ENCODE data around the gene CCDC33. TPM values are rescaled to one million over a fixed set of nuclear protein-coding genes. Genes with fewer than 3 reads are reported as not detected.

Gene CCDC33
- total RNA-seq, 2 experiments from 2014 or later: not detected

DNA sequence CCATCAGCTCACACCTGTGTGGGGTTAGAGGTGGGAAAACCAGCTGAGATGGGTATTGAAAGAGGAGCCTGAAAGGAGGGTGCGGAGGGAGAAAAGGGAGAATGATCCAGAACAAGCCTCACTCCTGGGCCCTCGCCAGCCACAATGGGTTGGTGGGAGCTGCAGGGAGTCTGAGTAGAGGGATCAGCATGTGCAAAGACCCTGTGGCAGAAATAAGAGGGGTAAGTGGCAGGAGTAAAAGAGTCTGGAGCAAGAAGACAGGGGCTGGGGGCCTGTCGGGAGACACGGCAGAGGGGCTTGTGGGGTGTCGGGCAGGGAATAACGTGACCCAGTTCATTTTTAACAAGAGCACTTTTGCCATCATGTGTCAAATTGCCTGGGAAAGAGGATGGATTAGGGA is 34.0 kb downstream of the CCDC33 start:
- CTCF ChIA-PET: no interaction called here
- peak overlapping the region; percentile 5 for H3K27ac Mint-ChIP-seq
- peaks cover 21% of the 10 kb centered on the region for H3K27me3 Mint-ChIP-seq (ENCODE audit: low read depth)
- DNase-seq: no peak
- H3K4me3 Mint-ChIP-seq: no peak overlapping the region
- H3K9me3 Mint-ChIP-seq: no peaks in the 10 kb centered on the region
- H3K36me3 Mint-ChIP-seq (ENCODE audit: low read depth): no peaks in the 10 kb centered on the region
- intact Hi-C loops (cut with micrococcal nuclease): no loop called here
- H3K4me1 Mint-ChIP-seq (ENCODE audit: low read depth): no peaks in the 10 kb centered on the region

GRCh38 chr15:74270854-74271520 is 34.9 kb downstream of the CCDC33 start:
- intact Hi-C loops (cut with micrococcal nuclease): no loop called here
- peaks cover 21% of the 10 kb centered on the region for H3K27me3 Mint-ChIP-seq (ENCODE audit: low read depth)
- CTCF ChIA-PET: no interaction called here
- H3K4me3 Mint-ChIP-seq: no peak overlapping the region
- no peak for DNase-seq
- H3K27ac Mint-ChIP-seq: no peak overlapping the region
- no peaks in the 10 kb centered on the region for H3K4me1 Mint-ChIP-seq (ENCODE audit: low read depth)
- no peaks in the 10 kb centered on the region for H3K36me3 Mint-ChIP-seq (ENCODE audit: low read depth)
- H3K9me3 Mint-ChIP-seq: no peaks in the 10 kb centered on the region

GRCh38 chr15:74272812-74273211 is 36.7 kb downstream of the CCDC33 start:
- Mint-ChIP-seq H3K36me3 (ENCODE audit: low read depth) (no peaks in the 10 kb centered on the region), H3K4me3 (no peak overlapping the region), H3K4me1 (ENCODE audit: low read depth) (no peaks in the 10 kb centered on the region), H3K27ac (no peak overlapping the region), H3K9me3 (no peaks in the 10 kb centered on the region), H3K27me3 (ENCODE audit: low read depth) (peaks cover 18% of the 10 kb centered on the region)
- CTCF ChIA-PET: no interaction called here
- intact Hi-C loops (cut with micrococcal nuclease): no loop called here
- DNase-seq: no peak

GRCh38 chr15:74274470-74275038 is 38.4 kb downstream of the CCDC33 start:
- CTCF ChIA-PET: no interaction called here
- Mint-ChIP-seq H3K9me3 (no peaks in the 10 kb centered on the region), H3K4me3 (no peak overlapping the region), H3K4me1 (ENCODE audit: low read depth) (no peaks in the 10 kb centered on the region), H3K27me3 (ENCODE audit: low read depth) (peaks cover 11% of the 10 kb centered on the region), H3K36me3 (ENCODE audit: low read depth) (no peaks in the 10 kb centered on the region), H3K27ac (no peak overlapping the region)
- DNase-seq: no peak
- intact Hi-C loops (cut with micrococcal nuclease): no loop called here

GRCh38 chr15:74275957-74276356 is 39.8 kb downstream of the CCDC33 start:
- DNase-seq: no peak
- intact Hi-C loops (cut with micrococcal nuclease): no loop called here
- no peaks in the 10 kb centered on the region for H3K36me3 Mint-ChIP-seq (ENCODE audit: low read depth)
- no peaks in the 10 kb centered on the region for H3K4me1 Mint-ChIP-seq (ENCODE audit: low read depth)
- H3K9me3 Mint-ChIP-seq: no peaks in the 10 kb centered on the region
- CTCF ChIA-PET: no interaction called here
- peaks cover 4% of the 10 kb centered on the region for H3K27me3 Mint-ChIP-seq (ENCODE audit: low read depth)
- no peak overlapping the region for H3K4me3 Mint-ChIP-seq
- no peak overlapping the region for H3K27ac Mint-ChIP-seq

DNA sequence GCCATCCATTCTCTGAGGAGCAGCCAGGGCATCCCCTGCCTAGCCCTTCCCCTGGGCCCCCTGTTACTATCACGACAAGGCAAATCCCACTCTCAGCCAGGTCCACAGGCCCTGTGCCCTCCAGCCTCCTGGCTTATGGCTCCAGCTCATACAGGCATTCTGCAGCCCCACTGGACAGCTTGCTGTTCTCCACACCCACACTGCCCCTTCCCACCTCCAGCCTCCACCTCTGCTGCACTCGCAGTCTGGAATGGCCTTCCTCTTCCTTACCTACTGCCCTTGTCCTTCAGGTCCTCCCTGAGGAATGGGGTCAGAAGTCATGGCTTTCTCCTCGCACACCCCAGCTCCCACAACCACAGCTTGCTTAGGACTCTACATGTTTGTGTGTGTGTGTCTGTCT is 40.4 kb downstream of the CCDC33 start:
- H3K27me3 Mint-ChIP-seq (ENCODE audit: low read depth): peaks cover 4% of the 10 kb centered on the region
- CTCF ChIA-PET: no interaction called here
- no peaks in the 10 kb centered on the region for H3K9me3 Mint-ChIP-seq
- no peak overlapping the region for H3K4me3 Mint-ChIP-seq
- intact Hi-C loops (cut with micrococcal nuclease): no loop called here
- no peaks in the 10 kb centered on the region for H3K4me1 Mint-ChIP-seq (ENCODE audit: low read depth)
- H3K36me3 Mint-ChIP-seq (ENCODE audit: low read depth): no peaks in the 10 kb centered on the region
- DNase-seq: no peak
- H3K27ac Mint-ChIP-seq: no peak overlapping the region

GRCh38 chr15:74277242-74277810 is 41.2 kb downstream of the CCDC33 start:
- no peak for DNase-seq
- no peaks in the 10 kb centered on the region for H3K36me3 Mint-ChIP-seq (ENCODE audit: low read depth)
- no peaks in the 10 kb centered on the region for H3K4me1 Mint-ChIP-seq (ENCODE audit: low read depth)
- intact Hi-C loops (cut with micrococcal nuclease): no loop called here
- H3K27ac Mint-ChIP-seq: no peak overlapping the region
- H3K9me3 Mint-ChIP-seq: no peaks in the 10 kb centered on the region
- peaks cover 2% of the 10 kb centered on the region for H3K27me3 Mint-ChIP-seq (ENCODE audit: low read depth)
- no peak overlapping the region for H3K4me3 Mint-ChIP-seq
- CTCF ChIA-PET: no interaction called here

DNA sequence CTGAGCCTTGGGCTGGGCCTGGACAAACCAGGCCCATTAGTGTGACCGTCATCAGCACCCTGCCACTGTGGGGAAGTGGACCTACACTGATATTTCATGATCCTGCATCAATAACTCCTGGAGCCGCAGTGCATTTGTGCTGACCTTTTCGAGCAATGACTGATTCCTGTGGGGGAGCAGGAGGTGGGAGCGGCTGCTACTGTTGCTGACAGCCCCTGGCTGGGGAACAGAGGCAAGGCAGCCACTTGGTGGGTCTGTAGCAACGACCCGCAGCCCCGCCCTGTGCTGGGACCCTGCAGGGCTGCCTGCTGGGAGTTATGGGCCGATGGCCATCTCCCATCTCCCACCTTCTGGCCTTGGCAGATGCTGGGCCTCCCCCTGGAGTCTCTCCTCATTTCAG is 42.1 kb downstream of the CCDC33 start:
- Mint-ChIP-seq H3K9me3 (no peaks in the 10 kb centered on the region), H3K4me3 (no peak overlapping the region), H3K27me3 (ENCODE audit: low read depth) (no peaks in the 10 kb centered on the region), H3K27ac (no peak overlapping the region), H3K36me3 (ENCODE audit: low read depth) (no peaks in the 10 kb centered on the region), H3K4me1 (ENCODE audit: low read depth) (no peaks in the 10 kb centered on the region)
- intact Hi-C loops (cut with micrococcal nuclease): no loop called here
- CTCF ChIA-PET: no interaction called here
- DNase-seq: no peak

- no peaks in the 10 kb centered on the region for H3K4me1 Mint-ChIP-seq (ENCODE audit: low read depth)
- CTCF ChIA-PET: no interaction called here
- H3K36me3 Mint-ChIP-seq (ENCODE audit: low read depth): no peaks in the 10 kb centered on the region
- no peak overlapping the region for H3K27ac Mint-ChIP-seq
- H3K27me3 Mint-ChIP-seq (ENCODE audit: low read depth): no peaks in the 10 kb centered on the region
- H3K9me3 Mint-ChIP-seq: no peaks in the 10 kb centered on the region
- DNase-seq: no peak
- intact Hi-C loops (cut with micrococcal nuclease): no loop called here
- no peak overlapping the region for H3K4me3 Mint-ChIP-seq
Measured at GRCh38 chr15:74281147-74282133, 45.3 kb downstream of the CCDC33 start.

DNA sequence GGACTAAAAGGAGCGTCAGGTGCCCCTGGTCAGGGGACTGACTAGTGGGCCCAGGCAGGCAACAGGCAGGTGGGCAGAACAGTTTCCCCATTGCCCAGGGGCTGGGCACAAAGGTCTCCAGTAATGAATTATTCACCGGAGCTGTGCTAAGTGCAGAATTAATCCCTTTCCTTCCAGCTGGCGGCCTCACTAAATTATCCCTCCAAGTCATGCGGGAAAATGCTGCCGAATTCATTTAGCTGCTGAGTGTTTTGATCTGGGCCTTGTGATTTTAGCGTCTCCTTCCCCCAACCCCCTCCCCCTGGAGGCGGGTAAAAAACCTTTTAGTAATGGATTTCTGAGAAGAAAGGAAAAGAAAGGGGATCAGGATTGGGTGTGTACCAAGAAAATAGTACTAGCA is 47.2 kb downstream of the CCDC33 start:
- Mint-ChIP-seq H3K27me3 (ENCODE audit: low read depth) (peaks cover 2% of the 10 kb centered on the region), H3K4me3 (no peak overlapping the region), H3K27ac (no peak overlapping the region), H3K4me1 (ENCODE audit: low read depth) (no peaks in the 10 kb centered on the region), H3K36me3 (ENCODE audit: low read depth) (no peaks in the 10 kb centered on the region), H3K9me3 (no peaks in the 10 kb centered on the region)
- CTCF ChIA-PET: interaction anchor here (0.6 kb wide), 1 partner anchor 25 kb away, joined by 3 read pairs; no protein-coding TSS in a partner anchor
- DNase-seq: no peak
- intact Hi-C loops (cut with micrococcal nuclease): no loop called here

DNA sequence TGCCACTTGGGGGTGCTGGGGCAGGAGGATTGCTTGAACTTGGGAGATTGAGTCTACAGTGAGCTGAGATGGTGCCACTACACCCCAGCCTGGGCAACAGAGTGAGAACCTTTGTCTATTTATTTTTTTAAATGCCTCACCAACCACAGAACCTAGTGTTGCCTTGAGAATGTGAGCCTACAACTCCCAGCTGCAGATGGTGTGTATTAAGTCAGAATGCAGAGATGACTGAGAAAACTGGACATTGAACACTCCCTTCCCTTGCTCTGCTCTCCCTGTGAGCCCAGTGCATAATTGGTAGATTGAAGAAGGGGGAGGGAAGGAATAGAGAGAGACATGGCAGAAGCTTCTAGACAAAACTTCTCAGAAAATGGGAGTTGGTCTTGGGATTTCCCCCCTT is 53.5 kb downstream of the CCDC33 start:
- no peak overlapping the region for H3K27ac Mint-ChIP-seq
- H3K27me3 Mint-ChIP-seq (ENCODE audit: low read depth): peaks cover 21% of the 10 kb centered on the region

DNA sequence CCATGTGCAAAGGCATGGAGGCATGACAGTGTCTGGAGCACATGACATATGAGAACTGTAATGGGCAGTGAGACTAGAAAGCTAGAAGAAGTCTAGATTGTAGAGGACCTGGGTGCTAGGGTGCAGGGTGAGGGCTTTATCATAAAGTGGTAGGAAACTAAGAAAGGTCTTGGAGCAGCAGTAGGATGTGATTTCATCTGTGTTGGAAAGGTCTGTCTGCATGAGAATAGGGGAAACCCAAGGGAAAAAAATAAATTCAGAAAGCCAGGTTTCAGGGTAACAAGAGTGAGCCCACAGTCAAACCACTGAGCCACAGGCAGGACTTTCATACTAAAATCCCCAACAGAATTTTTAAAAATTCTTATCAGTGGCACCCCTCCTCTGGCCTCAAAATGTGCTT is 54.5 kb downstream of the CCDC33 start:
- H3K36me3 Mint-ChIP-seq (ENCODE audit: low read depth): no peaks in the 10 kb centered on the region
- CTCF ChIA-PET: interaction anchor here (0.6 kb wide), 1 partner anchor 1041 kb away, joined by 5 read pairs; no protein-coding TSS in a partner anchor
- peaks cover 28% of the 10 kb centered on the region for H3K27me3 Mint-ChIP-seq (ENCODE audit: low read depth)
- no peak overlapping the region for H3K27ac Mint-ChIP-seq
- H3K4me1 Mint-ChIP-seq (ENCODE audit: low read depth): peaks cover 7% of the 10 kb centered on the region
- no peak overlapping the region for H3K4me3 Mint-ChIP-seq
- no peak for DNase-seq
- no peaks in the 10 kb centered on the region for H3K9me3 Mint-ChIP-seq
- intact Hi-C loops (cut with micrococcal nuclease): no loop called here

More for the DNA sequence above, 53.5 kb downstream of the CCDC33 start:
- H3K4me1 Mint-ChIP-seq (ENCODE audit: low read depth): peaks cover 7% of the 10 kb centered on the region
- H3K4me3 Mint-ChIP-seq: no peak overlapping the region
- H3K9me3 Mint-ChIP-seq: no peaks in the 10 kb centered on the region
- intact Hi-C loops (cut with micrococcal nuclease): no loop called here
- no peaks in the 10 kb centered on the region for H3K36me3 Mint-ChIP-seq (ENCODE audit: low read depth)
- no peak for DNase-seq
- CTCF ChIA-PET: interaction anchor here (0.6 to 1.2 kb wide), 2 partner anchors 14 to 340 kb away, joined by 3 to 5 read pairs; no protein-coding TSS in a partner anchor

Measured in activated naive CD4-positive, alpha-beta T cell treated with anti-CD3 and anti-CD28 coated beads for 36 hours (primary cell).